Measurements from ENCODE around the gene MAP3K3. TPM values are rescaled to one million over a fixed set of nuclear protein-coding genes. Genes with fewer than 3 reads are reported as not detected.

MAP3K3 gene
- total RNA-seq, 1 experiment from 2014 or later, result 14.1 TPM

- DNase-seq, result peak in 1 of 2 experiments; percentile 42
- intact Hi-C loops (cut with micrococcal nuclease; ENCODE audit: unreplicated experiment), result loop anchor here (5.0 kb wide), 1 partner anchor 75 kb away; the partner anchor contains the start of gene MAP3K3
- Histone ChIP-seq H3K4me3 (no peak overlapping the region), H3K27me3 (ENCODE audit: insufficient read depth, low read depth) (no peaks in the 10 kb centered on the region), H2AFZ (no peak overlapping the region), H3F3A (ENCODE audit: insufficient read depth, low read depth) (peaks cover 9% of the 10 kb centered on the region), H3K27ac (no peak overlapping the region), H3K79me2 (ENCODE audit: low read depth) (no peaks in the 10 kb centered on the region), H3K4me1 (replicated peaks; ENCODE audit: insufficient read depth) (no peaks in the 10 kb centered on the region), H3K36me3 (ENCODE audit: low read depth) (no peaks in the 10 kb centered on the region), H4K20me1 (ENCODE audit: insufficient read depth) (no peaks in the 10 kb centered on the region), H3K9me2 (ENCODE audit: insufficient read depth) (no peaks in the 10 kb centered on the region), H3K4me2 (no peak overlapping the region), H3K9me3 (ENCODE audit: insufficient read depth, low read depth) (no peaks in the 10 kb centered on the region)
- ChIA-PET CTCF (interaction anchor here (0.6 kb wide), 1 partner anchor 978 kb away, joined by 5 read pairs; no protein-coding TSS in a partner anchor), POLR2A (ENCODE audit: unreplicated experiment) (no interaction called here)
- TF ChIP-seq, protein P1, sequence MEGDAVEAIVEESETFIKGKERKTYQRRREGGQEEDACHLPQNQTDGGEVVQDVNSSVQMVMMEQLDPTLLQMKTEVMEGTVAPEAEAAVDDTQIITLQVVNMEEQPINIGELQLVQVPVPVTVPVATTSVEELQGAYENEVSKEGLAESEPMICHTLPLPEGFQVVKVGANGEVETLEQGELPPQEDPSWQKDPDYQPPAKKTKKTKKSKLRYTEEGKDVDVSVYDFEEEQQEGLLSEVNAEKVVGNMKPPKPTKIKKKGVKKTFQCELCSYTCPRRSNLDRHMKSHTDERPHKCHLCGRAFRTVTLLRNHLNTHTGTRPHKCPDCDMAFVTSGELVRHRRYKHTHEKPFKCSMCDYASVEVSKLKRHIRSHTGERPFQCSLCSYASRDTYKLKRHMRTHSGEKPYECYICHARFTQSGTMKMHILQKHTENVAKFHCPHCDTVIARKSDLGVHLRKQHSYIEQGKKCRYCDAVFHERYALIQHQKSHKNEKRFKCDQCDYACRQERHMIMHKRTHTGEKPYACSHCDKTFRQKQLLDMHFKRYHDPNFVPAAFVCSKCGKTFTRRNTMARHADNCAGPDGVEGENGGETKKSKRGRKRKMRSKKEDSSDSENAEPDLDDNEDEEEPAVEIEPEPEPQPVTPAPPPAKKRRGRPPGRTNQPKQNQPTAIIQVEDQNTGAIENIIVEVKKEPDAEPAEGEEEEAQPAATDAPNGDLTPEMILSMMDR (conservative IDR thresholded peaks at IDR 0.05), result peak; percentile 60; the same call in 1 of the 2 replicates
- no peak for TF ChIP-seq EZH2 (IDR thresholded peaks at IDR 0.05; ENCODE audit: low read depth)
- BruUV-seq (replicated peaks), result no TSS peak
These were observed 75.4 kb downstream of the MAP3K3 start for GRCh38 chr17:63697341-63698286.

DNA sequence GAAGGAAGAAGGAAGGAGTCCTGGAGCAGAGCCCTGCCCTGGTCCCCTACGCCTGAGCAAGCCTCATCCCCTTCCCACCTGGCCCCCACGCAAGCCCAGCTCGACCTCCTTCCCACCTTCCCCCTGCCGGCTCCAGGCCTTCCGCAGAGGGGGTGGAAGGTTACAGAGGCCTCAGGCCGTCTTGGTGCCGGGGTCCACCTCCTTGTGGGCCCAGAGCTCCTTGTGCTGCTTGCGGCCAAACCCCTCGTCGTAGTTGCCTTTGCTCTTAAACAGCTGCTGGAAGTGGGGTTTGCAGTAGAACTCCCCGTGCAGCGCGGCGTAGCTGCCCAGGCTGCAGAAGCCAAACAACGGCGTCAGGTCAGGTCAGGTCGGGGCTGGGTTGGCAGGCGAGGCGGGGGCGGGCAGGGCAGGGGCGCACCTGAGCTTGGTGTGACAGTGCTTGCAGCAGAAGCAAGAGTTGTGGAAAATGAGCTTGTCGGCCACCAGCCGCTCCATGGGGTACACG is 76.2 kb downstream of the MAP3K3 start:
- no peaks in the 10 kb centered on the region for H3K27me3 ChIP-seq (ENCODE audit: insufficient read depth, low read depth)
- no peaks in the 10 kb centered on the region for H4K20me1 ChIP-seq (ENCODE audit: insufficient read depth)
- no peaks in the 10 kb centered on the region for H3K79me2 ChIP-seq (ENCODE audit: low read depth)
- H3F3A ChIP-seq (ENCODE audit: insufficient read depth, low read depth), result peaks cover 15% of the 10 kb centered on the region
- ChIA-PET CTCF (interaction anchor here (0.7 to 0.9 kb wide), 2 partner anchors 15 to 22 kb away, joined by 3 read pairs; no protein-coding TSS in a partner anchor), POLR2A (ENCODE audit: unreplicated experiment) (interaction anchor here (0.6 kb wide), 1 partner anchor 122 kb away, joined by 3 read pairs; no protein-coding TSS in a partner anchor)
- BruUV-seq (replicated peaks), result no TSS peak
- no peaks in the 10 kb centered on the region for H3K9me2 ChIP-seq (ENCODE audit: insufficient read depth)
- H2AFZ ChIP-seq, result no peak overlapping the region
- no peak for DNase-seq
- H3K36me3 ChIP-seq (ENCODE audit: low read depth), result no peaks in the 10 kb centered on the region
- TF ChIP-seq, protein P1 (conservative IDR thresholded peaks at IDR 0.05), result no peak
- TF ChIP-seq EZH2 (IDR thresholded peaks at IDR 0.05; ENCODE audit: low read depth), result no peak
- no peak overlapping the region for H3K4me3 ChIP-seq
- intact Hi-C loops (cut with micrococcal nuclease; ENCODE audit: unreplicated experiment), result loop anchor here (5.0 kb wide), 1 partner anchor 76 kb away; the partner anchor contains the start of gene MAP3K3
- H3K4me2 ChIP-seq, result no peak overlapping the region
- no peaks in the 10 kb centered on the region for H3K4me1 ChIP-seq (replicated peaks; ENCODE audit: insufficient read depth)
- no peak overlapping the region for H3K27ac ChIP-seq
- no peaks in the 10 kb centered on the region for H3K9me3 ChIP-seq (ENCODE audit: insufficient read depth, low read depth)

DNA sequence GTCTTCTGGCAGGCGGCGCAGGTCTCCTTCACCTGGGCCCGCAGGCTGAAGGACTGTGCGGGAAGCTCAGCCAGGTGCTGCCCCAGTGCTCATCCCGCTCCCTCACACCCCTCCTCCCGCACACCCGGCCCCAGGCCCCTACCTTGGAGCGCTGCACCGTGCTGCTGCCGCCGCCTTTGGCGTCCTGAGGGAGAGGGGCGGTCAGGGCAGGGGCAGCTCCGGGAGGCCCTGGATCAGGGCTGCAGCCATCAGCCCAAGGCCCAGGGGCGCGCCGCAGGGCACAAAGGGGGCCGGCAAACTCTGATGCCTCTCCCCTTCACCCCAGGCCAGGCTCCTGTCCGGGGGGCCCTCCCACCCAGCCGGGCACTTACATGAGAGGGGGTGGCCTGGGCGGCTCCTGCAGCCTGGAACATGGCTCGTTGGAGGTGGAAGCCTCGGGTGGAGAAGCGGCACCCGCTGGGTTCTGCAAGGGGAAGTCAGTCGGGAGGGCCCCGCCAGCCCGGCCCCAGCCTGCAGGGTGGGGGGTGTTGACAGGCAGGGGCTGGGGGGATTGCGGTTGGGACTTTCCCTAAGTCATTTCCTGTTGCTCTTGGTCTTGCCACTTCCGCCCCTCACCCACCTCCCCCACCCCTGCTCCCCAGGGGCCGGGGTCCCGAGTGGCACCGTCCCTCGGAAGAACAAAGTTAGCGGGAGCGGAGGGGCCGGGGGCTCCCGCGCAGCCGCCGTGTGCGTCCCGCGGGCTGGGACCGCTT is 76.8 kb downstream of the MAP3K3 start:
- Histone ChIP-seq H3K4me1 (replicated peaks; ENCODE audit: insufficient read depth) (no peaks in the 10 kb centered on the region), H3K79me2 (ENCODE audit: low read depth) (no peaks in the 10 kb centered on the region), H2AFZ (no peak overlapping the region), H3K4me3 (no peak overlapping the region), H3K27me3 (ENCODE audit: insufficient read depth, low read depth) (no peaks in the 10 kb centered on the region), H4K20me1 (ENCODE audit: insufficient read depth) (no peaks in the 10 kb centered on the region), H3K9me2 (ENCODE audit: insufficient read depth) (no peaks in the 10 kb centered on the region), H3K4me2 (no peak overlapping the region), H3F3A (ENCODE audit: insufficient read depth, low read depth) (peaks cover 15% of the 10 kb centered on the region), H3K9me3 (ENCODE audit: insufficient read depth, low read depth) (no peaks in the 10 kb centered on the region), H3K36me3 (ENCODE audit: low read depth) (no peaks in the 10 kb centered on the region), H3K27ac (no peak overlapping the region)
- DNase-seq, result no peak
- BruUV-seq (replicated peaks), result no TSS peak
- ChIA-PET POLR2A (ENCODE audit: unreplicated experiment) (interaction anchor here (0.6 kb wide), 1 partner anchor 121 kb away, joined by 3 read pairs; no protein-coding TSS in a partner anchor), CTCF (interaction anchor here (0.7 to 0.9 kb wide), 2 partner anchors 15 to 23 kb away, joined by 3 read pairs; no protein-coding TSS in a partner anchor)
- TF ChIP-seq, protein P1 (conservative IDR thresholded peaks at IDR 0.05), result no peak
- no peak for TF ChIP-seq EZH2 (IDR thresholded peaks at IDR 0.05; ENCODE audit: low read depth)
- intact Hi-C loops (cut with micrococcal nuclease; ENCODE audit: unreplicated experiment), result loop anchor here (5.0 kb wide), 1 partner anchor 77 kb away; the partner anchor contains the start of gene MAP3K3
